Metanephros (tissue), 2 donors: ENCODE results near the gene NCMAP. TPM values are rescaled to one million over a fixed set of nuclear protein-coding genes. Genes with fewer than 3 reads are reported as not detected.

Experiments
- small RNA-seq: library from RNA; depleted of rRNA; stranded (forward); fragments of <200 nt; gene quantifications from one replicate; pipeline ENCODE3, GENCODE V24; 2014; ENCODE audit warnings: low replicate concordance
- total RNA-seq: library from RNA; depleted of rRNA; stranded (reverse); fragments of >200 nt; gene quantifications from one replicate; pipeline ENCODE4 v1.2.3, GENCODE V29; 2014

The NCMAP gene, protein sequence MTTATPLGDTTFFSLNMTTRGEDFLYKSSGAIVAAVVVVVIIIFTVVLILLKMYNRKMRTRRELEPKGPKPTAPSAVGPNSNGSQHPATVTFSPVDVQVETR
- 0.47 TPM for total RNA-seq

DNA sequence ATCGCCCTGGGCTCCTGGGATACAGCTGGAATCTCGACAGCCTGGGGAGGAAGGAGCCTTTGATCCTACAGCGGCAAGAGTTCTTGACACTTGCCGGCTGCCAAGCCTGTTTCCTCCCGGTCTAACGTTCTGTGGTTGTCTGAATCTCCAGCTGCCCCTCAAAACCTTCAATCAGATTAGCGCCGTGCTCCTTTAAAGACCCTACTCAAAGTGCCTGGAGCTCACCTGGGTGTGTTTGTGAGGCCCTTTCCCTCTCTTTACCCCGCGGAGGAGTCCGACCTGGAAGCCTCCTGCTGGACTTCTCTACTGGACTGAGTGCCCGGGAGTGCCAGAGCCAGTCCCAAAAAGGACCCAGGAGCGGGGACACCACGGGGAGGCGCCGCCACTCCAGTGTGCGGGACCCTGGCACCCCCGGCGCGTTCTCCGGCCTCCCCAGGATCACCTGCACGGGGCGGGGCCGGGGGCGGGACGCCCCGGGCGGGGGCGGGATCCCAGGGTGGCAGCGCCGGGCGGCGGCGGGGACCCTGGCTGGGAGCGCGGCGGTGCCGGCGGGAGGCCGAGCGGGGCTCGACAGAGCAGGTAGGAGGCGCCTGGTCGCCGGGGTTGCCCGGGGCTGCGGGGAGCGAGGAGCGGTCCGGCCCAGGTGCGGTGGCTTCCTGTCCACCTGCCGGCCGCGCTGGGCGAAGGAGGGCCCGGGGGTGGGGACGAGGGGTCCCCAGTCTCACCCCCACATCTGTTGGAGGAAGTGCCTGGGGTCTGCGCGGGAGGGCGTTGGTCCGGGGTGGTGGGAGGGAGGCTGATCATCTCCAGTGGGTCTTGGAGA is at the start of gene NCMAP:
NCMAP (plus strand) TSS at position 497 of the 823 bp plus-strand sequence. CDS start 39,344 bp downstream, outside the sequence.

DNA sequence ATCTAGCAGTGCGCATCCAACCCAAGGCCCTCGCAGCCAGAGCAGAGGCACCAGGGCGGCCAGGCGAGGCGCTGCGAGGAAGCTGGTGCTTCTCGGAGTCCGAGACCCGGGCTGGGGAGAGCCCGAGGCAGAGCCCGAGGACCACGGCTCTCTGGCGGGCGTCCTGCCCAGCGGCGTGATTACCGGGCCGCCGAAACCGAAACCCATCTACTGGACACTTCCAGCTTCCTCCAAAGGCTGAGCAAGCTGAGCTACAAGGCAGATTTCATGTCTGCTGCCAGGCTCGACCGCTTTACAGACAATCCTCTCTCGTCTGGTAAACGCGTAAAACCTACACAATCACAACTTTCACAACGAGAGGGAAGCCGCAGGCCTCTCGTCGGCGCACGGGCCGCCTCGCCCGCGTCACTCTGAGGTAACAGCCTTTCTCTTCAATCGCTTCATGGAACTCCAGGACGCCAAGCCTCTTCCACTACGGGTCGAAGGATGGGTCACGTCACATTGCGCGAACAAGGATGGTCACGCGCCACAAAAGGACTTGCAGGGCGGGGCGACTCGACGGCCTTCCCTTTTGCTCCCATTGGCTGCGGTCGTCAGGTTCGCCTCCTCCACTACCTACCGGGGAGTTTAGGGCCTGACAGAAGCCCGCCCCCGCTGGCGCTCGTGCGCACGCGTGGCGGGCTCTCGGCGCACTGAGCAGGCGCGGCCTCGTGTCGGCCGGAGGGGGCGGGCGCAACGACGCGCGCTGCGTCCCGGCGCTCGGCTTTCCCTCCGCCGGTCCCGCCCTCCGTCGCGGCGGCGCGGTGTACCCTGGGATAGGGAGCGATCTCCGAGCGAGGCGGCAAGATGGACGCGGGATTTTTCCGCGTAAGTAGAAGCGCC is 86.8 kb downstream of the NCMAP start, which contains the start of gene SRRM1:
SRRM1 (plus strand) TSS at position 822 of the 882 bp plus-strand sequence; CDS start at position 847, 25 bp downstream.

Small RNA genes within 50 kb of the gene (small RNA-seq; reads per million reads assigned to genes)
- not detected for gene RF00019

Other genes starting within 250 kb of the NCMAP start
- 2.5 TPM for gene GRHL3, start 236.7 kb upstream of the NCMAP start, total RNA-seq
- 7.8 TPM for gene STPG1, start 142.3 kb upstream of the NCMAP start, total RNA-seq
- gene NIPAL3, start 140.3 kb upstream of the NCMAP start, total RNA-seq: 33.1 TPM
- 10.9 TPM for gene RCAN3, start 53.3 kb upstream of the NCMAP start, total RNA-seq
- 56.5 TPM for gene SRRM1, start 87.2 kb downstream of the NCMAP start, total RNA-seq
- 138 TPM for gene CLIC4, start 189.4 kb downstream of the NCMAP start, total RNA-seq